Astrocyte (in vitro differentiated cells and primary cell): ENCODE results near the gene CDX2.

ENCODE experiments used
- CTCF ChIP-seq: IDR thresholded peaks from 2 replicates; pipeline ENCODE4 v1.5.1; 2011; ENCODE audit warnings: low read depth, mild to moderate bottlenecking, inconsistent platforms, low read length, moderate library complexity; ENCODE audit not compliant: insufficient read depth
- EZH2 ChIP-seq: IDR thresholded peaks from 2 replicates; pipeline ENCODE4 v1.6.1; 2012; ENCODE audit warnings: mild to moderate bottlenecking, low read length, inconsistent platforms; ENCODE audit not compliant: insufficient read depth

GRCh38 chr13:28014301-28014700, 45.2 kb upstream of the CDX2 start:
- no peak for TF ChIP-seq CTCF
- no peak for TF ChIP-seq EZH2
